K562 (cell line): ENCODE results near the gene ATP6V0C. TPM values are rescaled to one million over a fixed set of nuclear protein-coding genes. Genes with fewer than 3 reads are reported as not detected.

Experiments used
- ATAC-seq: fragments of 200-7000 bp; cut with Tn5 transposase; 3 replicates; pipeline ENCODE4 v1.9.1; 2020; ENCODE audit warnings: moderate library complexity
- BruUV-seq: library from RNA; stranded (reverse); fragments of 400-500 nt; replicated peaks from 2 replicates; lab custom pipeline; 2021; lab: Mats Ljungman, UMichigan
- CTCF ChIA-PET: fragments of 300-600 bp; formaldehyde crosslinking; extraction: SDS; loops from one replicate; lab custom pipeline; 2021; ENCODE audit warnings: low intra/inter-chr PET ratio; lab: Yijun Ruan, JAX
- POLR2A ChIA-PET: fragments of 300-600, 350-650 bp; sonication (Branson Sonifier 250); formaldehyde crosslinking; extraction: SDS; loops from one replicate; lab custom pipeline; 2021; ENCODE audit warnings: antibody characterized with exemption, inconsistent platforms; lab: Yijun Ruan, JAX
- DNase-seq, 4 experiments: peaks; one replicate each; pipeline versions ENCODE4 v3.0.0 to v3.0.0-alpha.2; 2011 to 2018; ENCODE audit warnings: low spot score in 3 of 4, mixed read lengths in 3 of 4; ENCODE audit errors: extremely low read depth in 1 of 4
- FAIRE-seq: peaks from 2 replicates; lab custom pipeline; 2011; peaks lifted over from hg19 to GRCh38; lab: Jason Lieb, UNC
- H2AFZ ChIP-seq: 2 replicates; pipeline ENCODE4 v1.6.0; 2011; ENCODE audit warnings: low read depth, low read length, control low read depth, inconsistent platforms
- H3K27ac ChIP-seq: fragments of 200-600 bp; 3 replicates; pipeline ENCODE4 v1.8.0; 2011; ENCODE audit warnings: low read depth, mild to moderate bottlenecking, control low read depth, inconsistent platforms, low read length, moderate library complexity, mixed read lengths; ENCODE audit errors: extremely low read depth
- H3K27me3 ChIP-seq, 2 experiments: fragments of 300-600 bp in 1 of 2; 2 replicates in 1 of 2; 3 replicates in 1 of 2; pipeline versions ENCODE4 v1.6.0 to v1.8.0; 2011; ENCODE audit warnings: inconsistent platforms in 2 of 2, low read length in 2 of 2, mild to moderate bottlenecking in 1 of 2, mixed read lengths in 1 of 2, moderate library complexity in 1 of 2; ENCODE audit not compliant: control insufficient read depth in 2 of 2, insufficient read depth in 2 of 2
- H3K36me3 ChIP-seq: fragments of 300-600 bp; 3 replicates; pipeline ENCODE4 v1.8.0; 2011; ENCODE audit warnings: mild to moderate bottlenecking, low read length, inconsistent platforms; ENCODE audit not compliant: control insufficient read depth, insufficient read depth
- H3K4me1 ChIP-seq, 2 experiments: fragments of 200-600 bp in 1 of 2; replicated peaks in 1 of 2; 2 replicates in 1 of 2; 3 replicates in 1 of 2; pipeline versions ENCODE4 v1.5.1 to v1.8.0; 2011; ENCODE audit warnings: inconsistent platforms in 2 of 2, low read length in 2 of 2, mild to moderate bottlenecking in 1 of 2, mixed read lengths in 1 of 2, moderate library complexity in 1 of 2; ENCODE audit not compliant: control insufficient read depth in 2 of 2, insufficient read depth in 2 of 2
- H3K4me2 ChIP-seq: 2 replicates; pipeline ENCODE4 v1.6.1; 2011; ENCODE audit warnings: low read length, control low read depth, inconsistent platforms, mixed read lengths; ENCODE audit not compliant: insufficient read depth
- H3K4me3 ChIP-seq: fragments of 200-600 bp; sonication (generic), shearing (Covaris generic); 2 replicates; pipeline ENCODE4 v1.5.1; 2016; ENCODE audit warnings: control low read depth, inconsistent platforms
- H3K79me2 ChIP-seq: fragments of 200-600 bp; 3 replicates; pipeline ENCODE4 v1.8.0; 2011; ENCODE audit warnings: low read length, inconsistent platforms; ENCODE audit not compliant: control insufficient read depth, insufficient read depth
- H3K9ac ChIP-seq, 2 experiments: 2 replicates each; pipeline versions ENCODE4 v1.6.0 to v1.6.1; 2011; ENCODE audit warnings: low read depth in 2 of 2, low read length in 2 of 2, control low read depth in 1 of 2, inconsistent platforms in 1 of 2, mild to moderate bottlenecking in 1 of 2, mixed read lengths in 1 of 2; ENCODE audit not compliant: insufficient read depth in 1 of 2
- H3K9me1 ChIP-seq: one replicate; pipeline ENCODE4 v1.6.0; 2011; ENCODE audit warnings: inconsistent platforms, mild to moderate bottlenecking, low read length, moderate library complexity; ENCODE audit not compliant: control insufficient read depth, insufficient read depth
- H3K9me3 ChIP-seq: replicated peaks from 2 replicates; pipeline ENCODE4 v1.5.1; 2011; ENCODE audit warnings: low read depth, low read length, inconsistent platforms; ENCODE audit not compliant: control insufficient read depth, insufficient read depth
- H4K20me1 ChIP-seq: replicated peaks from 2 replicates; pipeline ENCODE4 v1.6.1; 2011; ENCODE audit warnings: low read length, inconsistent platforms, mixed read lengths; ENCODE audit not compliant: control insufficient read depth, insufficient read depth
- ASH1L ChIP-seq: fragments of 450-650 bp; IDR thresholded peaks from 2 replicates; pipeline ENCODE4 v1.6.1; 2018; ENCODE audit warnings: borderline replicate concordance, mild to moderate bottlenecking, low read depth; ENCODE audit not compliant: partially characterized antibody
- DNMT1 ChIP-seq: fragments of 450-650 bp; IDR thresholded peaks from 2 replicates; pipeline ENCODE4 v1.6.1; 2016; ENCODE audit warnings: antibody characterized with exemption, mild to moderate bottlenecking
- ELF1 ChIP-seq: fragments of 200-800 bp; sonication (Bioruptor generic); IDR thresholded peaks from 2 replicates; pipeline ENCODE4 v1.6.1; 2016; ENCODE audit warnings: missing genetic modification characterization, missing compliant biosample characterization
- ILK ChIP-seq: fragments of 450-650 bp; IDR thresholded peaks from 2 replicates; pipeline ENCODE4 v1.6.1; 2016; ENCODE audit warnings: missing genetic modification characterization, low read depth, mild to moderate bottlenecking, missing compliant biosample characterization, moderate library complexity, borderline replicate concordance
- KDM1A ChIP-seq, 2 experiments: fragments of 450-650 bp; IDR thresholded peaks; 2 replicates each; pipeline ENCODE4 v1.6.1; 2016; ENCODE audit warnings: mild to moderate bottlenecking in 2 of 2
- MBD1 ChIP-seq: fragments of 250-450 bp; sonication (Bioruptor Pico); IDR thresholded peaks from 2 replicates; pipeline ENCODE4 v1.8.0; 2022; ENCODE audit warnings: inconsistent platforms
- MXD1 ChIP-seq: fragments of 250-450 bp; sonication (Bioruptor Pico); IDR thresholded peaks from 2 replicates; pipeline ENCODE4 v1.8.0; 2021; ENCODE audit warnings: borderline replicate concordance, mild to moderate bottlenecking, moderate library complexity; ENCODE audit not compliant: poor library complexity, severe bottlenecking
- POLR2AphosphoS2 ChIP-seq: IDR thresholded peaks from 2 replicates; pipeline ENCODE4 v1.6.1; 2012; ENCODE audit warnings: low read length, improper control_type of control experiment
- ZNF121 ChIP-seq: sonication (generic); formaldehyde crosslinking; conservative IDR thresholded peaks from 2 replicates; pipeline ENCODE4 v1.8.0; 2022; ENCODE audit warnings: missing genetic modification reagents
- ZNF644 ChIP-seq: fragments of 200-800 bp; sonication (Bioruptor generic); IDR thresholded peaks from 2 replicates; pipeline ENCODE4 v1.6.1; 2016; ENCODE audit warnings: low read depth, missing genetic modification characterization, missing compliant biosample characterization
- WGBS: fragments of 100-300 bp; shearing (Covaris generic); methylation state at CpG from one replicate; pipeline ENCODE4 v1.1.6; 2016; ENCODE audit warnings: low coverage, mixed read lengths; ENCODE audit not compliant: insufficient coverage; ENCODE audit errors: missing lambda C conversion rate; 5-methylcytosine and 5-hydroxymethylcytosine counted together
- in situ Hi-C: fragments of 300-500 bp; cut with MboI; formaldehyde crosslinking; loops from 4 replicates; pipeline ENCODE4 v1.15.0; 2018; ENCODE audit warnings: inconsistent platforms, mixed read lengths
- intact Hi-C: fragments of 100-400 bp; cut with micrococcal nuclease; formaldehyde crosslinking; loops from 2 replicates; pipeline ENCODE4 v1.14.2; 2022
- polyA plus RNA-seq, 8 experiments: library from polyadenylated mRNA; depleted of rRNA in 4 of 8; stranded (reverse) in 5 of 8; unstranded in 3 of 8; fragments of >200 nt; fragmentation: Nextera tagmentation in 2 of 8; fragmentation: Illumina TruSeq in 1 of 8; extraction: Ambion mirVana in 2 of 8; extraction: Trizol in 1 of 8; gene quantifications; 2 replicates each; pipeline versions ENCODE4 v1.2.1 to v1.2.3, GENCODE V29; 2011 to 2014; ENCODE audit warnings: inconsistent platforms in 1 of 8, missing spikeins in 1 of 8
- total RNA-seq, 7 experiments: library from RNA; depleted of rRNA in 6 of 7; stranded (reverse); fragments of >200 nt in 6 of 7; fragmentation: Illumina TruSeq in 2 of 7; extraction: Trizol in 2 of 7; gene quantifications; 2 replicates each; pipeline versions ENCODE4 v1.2.1 to v1.2.3, GENCODE V29; 2011 to 2021; ENCODE audit warnings: low replicate concordance in 1 of 7

The ATP6V0C gene
- total and polyA plus RNA-seq, 9 of the 15 experiments (the other 6 are each of a cell fraction or from before 2014, with no cell fraction given) = 2.9 to 228 (median 22.7) TPM

DNA sequence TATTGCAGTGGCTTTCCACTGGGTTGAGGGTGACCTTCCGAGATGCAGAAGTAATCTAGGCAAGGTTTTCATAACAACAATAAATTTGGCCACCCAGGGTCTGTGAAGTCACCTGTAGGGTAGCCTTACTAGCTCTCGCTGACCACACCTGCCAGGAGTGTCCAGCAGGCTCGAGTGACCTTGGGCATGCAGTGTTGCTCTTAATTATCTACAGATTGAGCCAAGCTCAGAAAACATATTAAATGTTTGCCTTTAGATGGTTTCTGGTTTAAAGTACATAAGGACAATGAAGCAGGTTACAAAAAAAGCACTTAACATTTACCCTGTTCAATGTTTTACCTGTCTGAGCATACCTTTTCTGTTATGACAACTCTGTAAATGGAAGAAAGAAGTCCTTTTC lies 37.0 kb upstream of the ATP6V0C start:
- ChIA-PET POLR2A (no interaction called here), CTCF (no interaction called here)
- Histone ChIP-seq H3K4me2 (peak overlapping the region; percentile 16; the same call in 1 of the 2 replicates), H3K27me3 (no peaks in the 10 kb centered on the region), H2AFZ (no peak overlapping the region), H3K4me3 (no peak overlapping the region; the same call in 1 of the 2 replicates), H3K79me2 (peaks cover 74% of the 10 kb centered on the region), H3K9ac (no peak overlapping the region), H3K4me1 (peaks cover 53 to 95% of the 10 kb centered on the region in 2 experiments), H3K9me3 (no peaks in the 10 kb centered on the region), H4K20me1 (peaks cover 3% of the 10 kb centered on the region; the same call in 1 of the 2 replicates), H3K9me1 (no peaks in the 10 kb centered on the region), H3K36me3 (peaks cover 18% of the 10 kb centered on the region; the same call in 1 of the 3 replicates), H3K27ac (no peak overlapping the region)
- intact Hi-C loops = no loop called here
- no peak for FAIRE-seq
- TF ChIP-seq MXD1 (no peak), KDM1A (IDR thresholded peaks at IDR 0.05) (no peak), POLR2AphosphoS2 (no peak)
- no peak for DNase-seq
- ATAC-seq = no peak
- in situ Hi-C loops = no loop called here
- WGBS = 39% methylated on average over 3 of the region's 3 CpGs
- TSS peak; percentile 46 for BruUV-seq

GRCh38 chr16:2477327-2477726 lies 36.4 kb upstream of the ATP6V0C start:
- peak overlapping the region in 1 of 2 experiments; percentile 77; a peak in 1 of 4 replicates for H3K9ac ChIP-seq
- no peaks in the 10 kb centered on the region for H3K27me3 ChIP-seq
- H3K9me1 ChIP-seq = no peaks in the 10 kb centered on the region
- TF ChIP-seq ASH1L = no peak
- TF ChIP-seq ILK (tag) = no peak
- TF ChIP-seq DNMT1 = no peak
- no peak for TF ChIP-seq MBD1 (CRISPR knock-in tag)
- no peak for TF ChIP-seq ZNF644 (tag)
- TF ChIP-seq ELF1 (tag) = no peak
- peak; percentile 64; the same call in 1 of the 2 replicates for TF ChIP-seq ZNF121 (CRISPR knock-in tag)
- no peak overlapping the region for H2AFZ ChIP-seq
- no peak overlapping the region for H3K27ac ChIP-seq
- H3K4me1 ChIP-seq = peaks cover 56 to 93% of the 10 kb centered on the region in 2 experiments
- H3K36me3 ChIP-seq = peaks cover 22% of the 10 kb centered on the region; the same call in 1 of the 3 replicates
- H3K4me3 ChIP-seq = no peak overlapping the region
- 82% methylated on average over 3 of the region's 3 CpGs for WGBS
- no peak overlapping the region for H3K4me2 ChIP-seq
- ChIA-PET POLR2A (interaction anchor here (0.6 to 1.0 kb wide), 5 partner anchors 24 to 263 kb away, joined by 3 read pairs; partner anchors contain the start of gene PGP), CTCF (no interaction called here)
- in situ Hi-C loops (no loop called here), intact Hi-C loops (no loop called here)
- FAIRE-seq (no peak), DNase-seq (no peak), ATAC-seq (no peak)
- no peaks in the 10 kb centered on the region for H3K9me3 ChIP-seq
- peaks cover 80% of the 10 kb centered on the region for H3K79me2 ChIP-seq
- peaks cover 3% of the 10 kb centered on the region; the same call in 1 of the 2 replicates for H4K20me1 ChIP-seq
- BruUV-seq = no TSS peak
